ENCODE results near the gene IFFO2. TPM values are rescaled to one million over a fixed set of nuclear protein-coding genes. Genes with fewer than 3 reads are reported as not detected.

Gene IFFO2
- total and polyA plus RNA-seq, 7 donors: 1.2 to 35.0 (median 8.6) TPM

DNA sequence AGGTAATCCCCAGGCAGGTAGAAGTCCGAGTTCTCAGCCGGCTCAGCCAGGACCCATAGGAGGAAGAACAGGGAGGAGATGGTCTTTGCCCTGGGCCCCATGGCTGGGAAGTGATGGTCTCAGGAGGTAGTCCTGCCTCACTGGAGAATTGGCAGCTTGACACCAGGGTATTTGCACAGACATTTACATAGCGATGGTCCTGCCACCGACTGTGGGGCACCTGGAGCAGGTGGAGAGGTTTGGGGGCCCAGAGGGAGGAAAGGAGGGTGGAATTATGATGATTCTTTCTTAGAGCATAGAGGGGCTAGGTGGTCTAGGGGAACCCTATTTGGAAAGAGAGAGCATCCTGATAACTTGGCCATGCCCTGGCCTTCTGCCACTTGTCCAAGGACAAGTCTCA, 96.9 kb downstream of the IFFO2 start, which contains the start of gene TAS1R2:
Gene TAS1R2, minus strand, starts transcription at position 101 of the 400 bp plus-strand sequence. Its CDS starts 0 bp downstream, at position 101.
- no peaks in the 10 kb centered on the region for H3K4me1 ChIP-seq
- 56 to 74% methylated on average over 4 of the region's 4 CpGs for WGBS, 2 donors
- no peak within 1 kb of the TSS for H3K27ac ChIP-seq
- H3K36me3 ChIP-seq: no peaks in the 10 kb centered on the region
- intact Hi-C loops (cut with DNase I): no loop called here
- no peaks in the 10 kb centered on the region for H3K9me3 ChIP-seq
- H3K4me3 ChIP-seq: no peak within 1 kb of the TSS
- no peaks in the 10 kb centered on the region for H3K27me3 ChIP-seq
- TF ChIP-seq EP300 (IDR thresholded peaks at IDR 0.05) (no peak), POLR2A (IDR thresholded peaks at IDR 0.05) (no peak), POLR2AphosphoS5 (IDR thresholded peaks at IDR 0.05) (no peak)
- TF ChIP-seq, protein P1, sequence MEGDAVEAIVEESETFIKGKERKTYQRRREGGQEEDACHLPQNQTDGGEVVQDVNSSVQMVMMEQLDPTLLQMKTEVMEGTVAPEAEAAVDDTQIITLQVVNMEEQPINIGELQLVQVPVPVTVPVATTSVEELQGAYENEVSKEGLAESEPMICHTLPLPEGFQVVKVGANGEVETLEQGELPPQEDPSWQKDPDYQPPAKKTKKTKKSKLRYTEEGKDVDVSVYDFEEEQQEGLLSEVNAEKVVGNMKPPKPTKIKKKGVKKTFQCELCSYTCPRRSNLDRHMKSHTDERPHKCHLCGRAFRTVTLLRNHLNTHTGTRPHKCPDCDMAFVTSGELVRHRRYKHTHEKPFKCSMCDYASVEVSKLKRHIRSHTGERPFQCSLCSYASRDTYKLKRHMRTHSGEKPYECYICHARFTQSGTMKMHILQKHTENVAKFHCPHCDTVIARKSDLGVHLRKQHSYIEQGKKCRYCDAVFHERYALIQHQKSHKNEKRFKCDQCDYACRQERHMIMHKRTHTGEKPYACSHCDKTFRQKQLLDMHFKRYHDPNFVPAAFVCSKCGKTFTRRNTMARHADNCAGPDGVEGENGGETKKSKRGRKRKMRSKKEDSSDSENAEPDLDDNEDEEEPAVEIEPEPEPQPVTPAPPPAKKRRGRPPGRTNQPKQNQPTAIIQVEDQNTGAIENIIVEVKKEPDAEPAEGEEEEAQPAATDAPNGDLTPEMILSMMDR (IDR thresholded peaks at IDR 0.05): no peak
- no peak for DNase-seq

DNA sequence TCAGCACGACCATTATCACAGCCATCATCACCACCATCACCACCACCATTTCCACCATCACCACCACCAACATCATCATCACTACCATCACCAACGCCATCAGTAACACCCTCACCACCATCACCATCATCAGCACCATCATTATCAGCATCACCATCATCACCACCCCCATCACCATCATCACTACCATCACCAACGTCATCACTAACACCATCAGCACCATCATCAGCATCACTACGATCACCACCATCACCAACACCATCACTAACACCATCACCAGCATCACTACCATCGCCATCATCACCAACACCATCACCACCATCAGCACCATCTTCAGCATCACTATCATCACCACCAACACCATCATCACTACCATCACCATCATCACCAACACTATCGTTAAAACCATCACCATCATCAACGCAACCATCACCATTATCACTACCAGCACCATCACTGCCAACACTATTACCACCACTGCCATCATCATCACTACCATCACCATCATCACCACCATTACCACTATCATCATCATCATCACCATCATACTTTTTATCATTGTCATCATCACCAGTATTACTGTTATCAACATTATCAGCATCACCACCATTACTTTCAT, 98.3 kb downstream of the IFFO2 start:
- WGBS, 2 donors: 88 to 92% methylated on average over 7 of the region's 7 CpGs
- Histone ChIP-seq H3K27ac (no peak overlapping the region), H3K4me3 (no peak overlapping the region), H3K9me3 (no peaks in the 10 kb centered on the region), H3K27me3 (no peaks in the 10 kb centered on the region), H3K36me3 (no peaks in the 10 kb centered on the region), H3K4me1 (no peaks in the 10 kb centered on the region)
- TF ChIP-seq POLR2A (IDR thresholded peaks at IDR 0.05) (no peak), POLR2AphosphoS5 (IDR thresholded peaks at IDR 0.05) (no peak), EP300 (IDR thresholded peaks at IDR 0.05) (no peak)
- TF ChIP-seq, protein P1 (IDR thresholded peaks at IDR 0.05): no peak
- no peak for DNase-seq
- intact Hi-C loops (cut with DNase I): no loop called here

DNA sequence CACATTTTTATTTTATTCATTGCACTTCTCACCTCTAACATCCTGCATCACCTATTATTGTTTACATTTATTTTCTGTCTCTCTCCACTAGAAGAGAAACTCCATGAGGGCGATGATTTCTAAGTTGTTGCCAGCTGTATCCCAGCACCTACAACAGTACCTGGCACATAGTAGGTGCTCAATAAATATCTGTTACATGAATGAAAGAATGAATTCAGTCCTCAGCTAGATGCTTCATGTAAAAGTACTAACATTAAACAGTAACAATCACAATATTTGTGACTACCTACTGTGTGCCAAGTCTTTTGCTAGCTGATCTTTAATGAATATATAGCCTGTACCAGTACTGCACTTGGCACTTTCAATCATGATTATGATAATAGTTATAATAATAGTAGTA, 100.0 kb downstream of the IFFO2 start:
- no peak for TF ChIP-seq POLR2AphosphoS5 (IDR thresholded peaks at IDR 0.05)
- TF ChIP-seq, protein P1 (IDR thresholded peaks at IDR 0.05): no peak
- H3K9me3 ChIP-seq: no peaks in the 10 kb centered on the region
- no peak for DNase-seq
- H3K36me3 ChIP-seq: no peaks in the 10 kb centered on the region
- intact Hi-C loops (cut with DNase I): no loop called here
- no peak overlapping the region for H3K27ac ChIP-seq
- H3K27me3 ChIP-seq: peaks cover 0 to 14% (median 0%) of the 10 kb centered on the region in 3 donors
- no peaks in the 10 kb centered on the region for H3K4me1 ChIP-seq
- H3K4me3 ChIP-seq: no peak overlapping the region
- WGBS, 2 donors: 93 to 94% methylated on average over 1 of the region's 1 CpG

DNA sequence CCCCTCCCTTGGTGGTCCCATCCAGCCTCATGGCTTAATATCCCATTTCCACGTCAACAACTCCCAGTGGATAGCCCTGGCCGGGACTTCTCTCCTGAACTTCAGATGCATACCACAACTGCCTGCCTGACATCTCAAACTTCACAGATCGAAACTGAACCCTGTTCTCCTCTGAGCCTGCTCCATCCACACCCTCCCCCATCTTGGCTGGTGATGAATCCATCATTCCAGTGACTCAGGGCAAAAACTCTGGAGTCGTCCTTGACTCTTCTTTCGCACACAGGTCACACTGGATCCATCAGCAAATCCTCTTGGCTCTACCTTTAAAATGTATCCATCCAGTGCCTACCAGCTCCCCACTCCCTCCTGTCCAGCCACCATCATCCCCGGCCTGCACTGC, 100.9 kb downstream of the IFFO2 start:
- 71 to 80% methylated on average over 6 of the region's 6 CpGs for WGBS, 2 donors
- H3K27me3 ChIP-seq: peaks cover 0 to 15% (median 0%) of the 10 kb centered on the region in 3 donors
- intact Hi-C loops (cut with DNase I): no loop called here
- no peak overlapping the region for H3K4me3 ChIP-seq
- H3K27ac ChIP-seq: no peak overlapping the region
- H3K36me3 ChIP-seq: no peaks in the 10 kb centered on the region
- no peak for DNase-seq
- H3K9me3 ChIP-seq: no peaks in the 10 kb centered on the region
- no peak for TF ChIP-seq EP300 (IDR thresholded peaks at IDR 0.05)
- TF ChIP-seq POLR2AphosphoS5 (IDR thresholded peaks at IDR 0.05): no peak
- TF ChIP-seq, protein P1 (IDR thresholded peaks at IDR 0.05): no peak
- no peak for TF ChIP-seq POLR2A (IDR thresholded peaks at IDR 0.05)
- H3K4me1 ChIP-seq: no peaks in the 10 kb centered on the region
